GM19238 (cell line): ENCODE measurements around the gene LHX2.

ENCODE experiments used
- DNase-seq: peaks from one replicate; pipeline ENCODE4 v3.0.0; 2011; ENCODE audit warnings: low spot score; ENCODE audit not compliant: insufficient read length

The LHX2 gene

GRCh38 chr9:124060844-124061605, 49.5 kb downstream of the LHX2 start:
- DNase-seq: no peak

- DNase-seq: no peak
Measured at GRCh38 chr9:124062172-124062571, 50.6 kb downstream of the LHX2 start.

- DNase-seq: no peak
Measured at GRCh38 chr9:124066783-124067577, 55.4 kb downstream of the LHX2 start.

GRCh38 chr9:124068251-124068650, 56.7 kb downstream of the LHX2 start:
- DNase-seq: no peak

- DNase-seq: no peak
Measured at GRCh38 chr9:124074746-124075145, 63.2 kb downstream of the LHX2 start.

GRCh38 chr9:124075761-124076160, 64.2 kb downstream of the LHX2 start:
- DNase-seq: no peak

GRCh38 chr9:124077915-124078572, 66.5 kb downstream of the LHX2 start:
- DNase-seq: no peak

GRCh38 chr9:124078641-124079040, 67.1 kb downstream of the LHX2 start:
- DNase-seq: no peak

- no peak for DNase-seq
Measured at GRCh38 chr9:124079176-124079925, 67.8 kb downstream of the LHX2 start.

- DNase-seq: no peak
Measured at GRCh38 chr9:124082622-124083021, 71.1 kb downstream of the LHX2 start.
